NK-92 (cell line): ENCODE data around the gene MAP3K19.
"Not testable (repeated sequence)": the region's sequence is repeated elsewhere in the genome, so short reads cannot be mapped to it uniquely, and the experiment has no call there.

ENCODE experiments used
- DNase-seq: peaks from one replicate; lab custom pipeline; 2025; ENCODE audit not compliant: unreplicated experiment; lab: John Stamatoyannopoulos, UW

The MAP3K19 gene

DNA sequence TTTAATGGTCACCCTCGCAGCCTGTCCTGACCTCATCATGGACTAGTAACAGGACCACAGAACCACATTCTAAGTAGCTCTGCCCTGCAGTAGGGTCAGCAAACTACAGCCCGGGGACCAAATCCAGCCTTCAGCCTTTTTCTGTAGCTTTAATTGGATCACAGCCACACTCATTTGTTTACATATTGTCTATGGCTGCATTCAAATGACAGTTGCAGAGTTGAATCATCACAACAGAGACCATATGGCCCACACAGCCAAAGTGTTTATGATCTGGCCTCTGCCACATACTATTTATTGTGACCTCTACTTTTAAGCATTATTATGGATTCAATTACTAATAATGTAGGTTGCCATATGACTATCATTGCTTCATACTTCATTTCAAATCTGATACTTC lies 47.7 kb downstream of the MAP3K19 start:
- DNase-seq = no peak

DNA sequence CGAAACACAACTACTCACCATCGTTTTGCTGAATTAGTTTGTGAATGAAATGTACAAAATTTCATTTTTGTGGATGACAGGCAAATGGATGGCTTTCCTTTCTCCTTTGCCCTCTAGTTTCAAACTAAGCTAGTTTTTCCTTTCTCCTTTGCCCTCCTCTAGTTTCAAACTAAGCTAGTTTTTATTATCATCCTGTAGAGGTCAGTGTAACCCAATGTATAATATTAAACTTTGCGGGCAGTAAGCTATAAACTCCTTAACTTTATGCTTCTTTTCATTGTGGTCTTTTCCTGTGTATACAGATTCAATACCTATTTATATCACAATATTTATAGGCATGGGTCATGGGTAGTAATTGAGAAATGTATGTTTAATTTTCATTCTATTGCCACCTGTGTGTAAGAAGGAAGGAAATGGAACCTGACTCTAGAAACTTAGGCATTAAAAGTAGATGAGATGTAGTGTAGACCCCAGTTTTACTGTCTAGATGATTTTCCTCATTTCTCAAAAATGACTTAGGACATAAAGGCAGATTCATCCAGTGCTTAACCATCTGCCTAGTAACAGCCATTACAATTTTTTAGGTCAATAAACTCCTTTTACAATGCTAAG lies 58.1 kb downstream of the MAP3K19 start:
- DNase-seq = no peak

- no peak for DNase-seq
Measured at GRCh38 chr2:134985061-134985460, 62.2 kb downstream of the MAP3K19 start.

- no peak for DNase-seq
Measured at GRCh38 chr2:134982603-134983002, 64.6 kb downstream of the MAP3K19 start.

DNA sequence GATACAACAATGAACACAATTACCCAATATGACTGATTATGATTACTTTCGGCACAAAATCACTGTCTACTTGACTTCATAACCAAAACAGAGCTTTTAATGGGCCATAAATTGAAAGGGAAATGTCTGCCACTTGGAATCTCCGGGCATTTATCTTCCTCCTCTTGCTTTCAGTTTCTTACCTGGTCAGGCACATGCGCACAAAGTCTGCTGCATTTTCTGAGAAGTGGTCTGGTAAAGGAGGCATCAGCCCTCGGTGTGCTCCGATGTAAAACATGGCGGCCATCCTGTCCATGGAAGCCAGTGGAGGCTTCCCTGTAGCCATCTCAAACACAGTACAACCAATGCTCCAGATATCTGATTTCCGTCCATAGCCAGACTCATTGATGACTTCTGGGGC lies 66.6 kb downstream of the MAP3K19 start:
- DNase-seq = no peak

- DNase-seq = no peak
Measured at GRCh38 chr2:134979221-134979620, 68.0 kb downstream of the MAP3K19 start.

GRCh38 chr2:134977104-134977503 lies 70.1 kb downstream of the MAP3K19 start:
- DNase-seq = not testable (repeated sequence)

- DNase-seq = no peak
Measured at GRCh38 chr2:134976074-134976702, 71.1 kb downstream of the MAP3K19 start.

- DNase-seq = no peak
Measured at GRCh38 chr2:134975281-134976009, 71.8 kb downstream of the MAP3K19 start.

DNA sequence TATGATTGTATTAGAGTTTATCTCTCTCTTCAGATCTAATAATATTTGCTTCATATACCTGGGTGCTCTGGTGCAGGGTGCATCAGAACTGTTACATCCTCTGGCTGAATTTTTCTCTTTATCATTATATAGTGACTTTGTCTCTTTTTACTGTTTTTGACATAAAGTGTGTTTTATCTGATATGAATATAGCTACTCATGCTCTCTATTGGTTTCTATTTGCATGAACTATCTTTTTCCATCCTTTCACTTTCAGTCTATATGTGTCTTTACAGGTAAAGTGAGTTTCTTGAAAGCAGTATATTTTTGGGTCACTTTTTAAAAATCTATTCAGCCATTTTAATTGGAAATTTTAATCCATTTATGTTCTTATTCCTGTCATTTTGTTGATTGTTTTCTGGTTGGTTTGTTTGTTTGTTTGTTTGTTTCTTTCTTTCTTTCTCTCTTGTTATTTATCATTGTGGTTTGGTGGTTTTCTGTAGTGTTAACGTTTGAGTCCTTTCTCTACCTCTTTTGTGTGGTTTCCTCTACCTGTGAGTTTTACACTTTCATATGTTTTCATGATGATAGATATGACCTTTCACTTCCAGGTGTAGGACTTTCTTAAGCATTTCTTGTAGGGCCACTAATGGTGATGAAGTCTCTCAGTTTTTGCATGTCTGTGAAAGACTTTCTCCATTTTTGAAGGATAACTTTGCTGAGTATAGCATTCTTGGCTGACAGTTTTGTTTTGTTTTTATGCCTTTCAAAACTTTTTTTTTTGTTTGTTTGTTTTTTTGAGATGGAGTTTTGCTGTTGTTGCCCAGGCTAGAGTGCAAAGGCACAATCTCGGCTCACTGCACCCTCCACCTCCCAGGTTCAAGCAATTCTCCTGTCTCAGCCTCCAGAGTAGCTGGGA lies 73.8 kb downstream of the MAP3K19 start:
- DNase-seq = no peak

DNA sequence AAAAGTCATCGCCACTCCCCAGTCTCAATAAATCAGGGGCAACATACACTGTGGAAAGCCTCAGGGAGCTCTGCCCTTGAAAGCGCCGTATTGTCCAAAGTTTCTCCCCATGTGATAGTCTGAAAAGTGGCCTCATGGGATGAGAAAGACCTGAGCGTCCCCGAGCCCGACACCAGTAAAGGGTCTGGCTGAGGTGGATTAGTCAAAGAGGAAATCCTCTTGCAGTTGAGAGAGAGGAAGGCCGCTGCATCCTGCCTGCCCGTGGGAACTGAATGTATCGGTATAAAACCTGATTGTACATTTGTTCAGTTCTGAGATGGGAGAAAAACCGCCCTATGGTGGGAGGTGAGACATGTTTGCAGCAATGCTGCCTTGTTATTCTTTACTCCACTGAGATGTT lies 80.1 kb downstream of the MAP3K19 start:
- not testable (repeated sequence) for DNase-seq

DNA sequence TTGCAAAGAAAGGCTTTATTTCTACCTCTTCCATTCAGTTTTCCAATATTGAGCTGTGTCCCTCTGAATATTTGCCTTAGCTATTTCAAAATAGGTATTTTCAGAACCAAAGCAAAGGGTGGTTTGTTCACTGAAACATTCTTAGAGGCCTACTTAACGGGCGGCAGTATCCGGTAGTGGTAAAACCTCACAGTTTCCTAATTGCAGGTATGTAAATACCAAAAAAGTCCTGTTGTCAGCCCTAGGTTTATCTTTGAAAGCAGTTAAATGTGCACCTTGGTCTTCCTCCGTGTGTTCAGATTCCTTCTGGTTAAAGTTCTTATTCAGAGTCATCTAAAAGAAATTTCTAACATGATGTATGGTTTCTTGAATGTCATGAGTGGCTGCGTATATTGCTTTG lies 89.8 kb downstream of the MAP3K19 start:
- DNase-seq = no peak

DNA sequence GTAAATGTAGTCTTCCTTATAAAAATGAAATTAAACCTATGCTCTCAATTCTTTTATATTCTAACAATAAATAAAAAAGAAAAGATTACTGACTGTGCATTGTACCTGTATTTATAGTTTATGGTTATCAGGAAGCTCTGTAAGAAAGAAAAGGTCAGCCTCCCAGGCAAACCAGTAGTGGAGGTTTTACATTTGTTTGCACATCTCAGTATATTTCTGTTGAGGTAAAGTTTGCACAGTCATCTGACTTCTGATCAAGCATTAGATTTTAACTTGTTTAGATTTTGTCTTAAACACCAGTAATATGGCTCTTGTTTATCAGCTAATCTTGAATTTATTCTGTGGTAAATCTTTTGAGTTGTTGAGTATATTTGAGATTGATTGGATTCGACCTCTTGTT lies 91.5 kb downstream of the MAP3K19 start:
- DNase-seq = no peak

DNA sequence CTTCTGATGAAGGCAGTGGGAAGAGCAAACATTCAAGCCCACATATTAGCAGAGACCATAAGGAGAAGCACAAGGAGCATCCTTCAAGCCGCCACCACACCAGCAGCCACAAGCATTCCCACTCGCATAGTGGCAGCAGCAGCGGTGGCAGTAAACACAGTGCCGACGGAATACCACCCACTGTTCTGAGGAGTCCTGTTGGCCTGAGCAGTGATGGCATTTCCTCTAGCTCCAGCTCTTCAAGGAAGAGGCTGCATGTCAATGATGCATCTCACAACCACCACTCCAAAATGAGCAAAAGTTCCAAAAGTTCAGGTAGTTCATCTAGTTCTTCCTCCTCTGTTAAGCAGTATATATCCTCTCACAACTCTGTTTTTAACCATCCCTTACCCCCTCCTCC lies 93.2 kb downstream of the MAP3K19 start:
- no peak for DNase-seq

GRCh38 chr2:134952608-134953007 lies 94.6 kb downstream of the MAP3K19 start:
- DNase-seq = no peak

- no peak for DNase-seq
Measured at GRCh38 chr2:134950886-134951285, 96.4 kb downstream of the MAP3K19 start.

DNA sequence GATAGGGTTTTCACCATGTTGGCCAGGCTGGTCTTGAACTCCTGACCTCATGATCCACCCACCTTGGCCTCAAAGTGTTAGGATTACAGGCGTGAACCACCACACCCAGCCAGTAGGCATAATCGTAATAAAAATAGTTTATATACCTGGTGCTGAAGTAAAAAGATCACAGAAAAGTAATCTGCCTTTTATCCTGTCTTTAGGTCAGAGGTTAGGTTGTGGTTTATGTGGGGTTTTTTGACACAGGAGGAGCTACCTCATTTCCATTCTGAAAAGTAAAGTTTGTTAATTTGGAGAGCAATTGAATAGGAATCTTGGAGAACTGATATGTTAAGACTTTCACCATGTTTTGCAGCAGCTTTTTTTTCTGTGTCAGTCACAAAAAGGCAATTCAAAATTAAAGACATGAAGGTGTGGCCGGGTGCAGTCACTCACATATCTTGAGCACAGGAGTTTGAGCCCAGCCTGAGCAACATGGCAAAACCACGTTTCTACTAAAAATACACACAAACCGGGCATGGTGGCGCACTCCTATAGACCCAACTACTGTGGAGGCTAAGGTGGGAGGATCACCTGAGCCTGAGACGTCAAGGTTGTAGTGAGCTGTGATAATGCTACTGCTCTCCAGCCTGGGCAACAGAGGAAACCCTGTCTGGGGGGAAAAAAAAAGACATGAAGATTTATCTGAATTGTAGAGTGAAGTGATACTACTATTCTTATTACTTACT lies 97.1 kb downstream of the MAP3K19 start:
- DNase-seq = no peak

DNA sequence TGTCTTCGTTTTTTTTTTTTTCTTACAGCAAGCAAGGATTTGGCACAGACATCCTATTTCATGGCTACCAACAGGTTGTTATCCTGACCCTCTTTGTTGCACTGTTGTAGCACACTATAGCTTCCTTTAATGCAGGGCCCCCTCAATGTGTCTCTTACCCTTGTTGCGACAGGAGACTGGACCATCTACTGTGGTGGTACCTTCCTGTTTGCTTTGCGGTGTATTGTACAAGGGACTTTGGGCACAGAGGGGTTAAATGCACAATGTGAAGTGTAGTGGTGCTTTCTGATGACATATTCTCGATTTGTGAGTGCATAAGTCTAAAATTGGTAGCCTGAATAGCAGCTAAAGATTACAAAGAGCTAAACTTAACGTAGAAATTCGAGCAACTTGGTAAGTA lies 101.2 kb downstream of the MAP3K19 start:
- DNase-seq = no peak

DNA sequence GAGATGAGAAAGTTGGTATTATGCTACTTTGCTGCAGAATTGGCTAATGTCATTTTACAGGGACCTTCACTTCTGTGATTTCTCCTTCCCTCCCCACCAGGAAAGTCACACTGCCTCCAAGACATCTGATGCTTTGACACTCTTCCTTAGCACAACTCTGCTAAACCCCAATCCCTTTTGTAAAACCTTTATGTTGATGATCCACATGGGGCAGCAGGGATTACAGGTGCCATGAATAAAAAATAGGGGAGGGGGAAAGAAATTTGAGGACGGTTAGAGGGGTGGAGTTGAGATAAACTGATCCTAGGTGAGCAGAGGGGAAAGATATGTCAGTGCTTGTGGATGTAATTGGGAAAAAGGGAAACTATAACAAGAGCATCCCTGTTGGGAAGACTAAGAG lies 102.3 kb downstream of the MAP3K19 start:
- no peak for DNase-seq

- no peak for DNase-seq
Measured at GRCh38 chr2:134943540-134943939, 103.7 kb downstream of the MAP3K19 start.

DNA sequence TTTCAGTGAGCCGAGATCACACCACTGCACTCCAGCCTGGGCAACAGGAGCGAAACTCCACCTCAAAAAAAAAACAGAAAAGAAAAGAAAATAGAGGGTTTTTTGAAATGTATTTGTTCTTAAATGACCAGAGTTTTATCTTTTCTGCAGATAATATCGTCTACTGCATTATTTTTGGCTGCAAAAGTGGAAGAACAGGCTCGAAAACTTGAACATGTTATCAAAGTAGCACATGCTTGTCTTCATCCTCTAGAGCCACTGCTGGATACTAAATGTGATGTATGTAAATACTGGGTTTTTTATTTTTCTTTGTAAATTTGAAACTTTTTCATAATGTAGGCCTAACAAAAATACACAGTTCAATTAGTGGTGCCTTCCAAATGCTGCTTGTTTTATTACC lies 110.6 kb downstream of the MAP3K19 start:
- no peak for DNase-seq
